ENCODE data around the gene CNPY1.

CNPY1 gene

GRCh38 chr7:155452505-155453295, 93.7 kb downstream of the CNPY1 start:
- DNase-seq, result no peak

GRCh38 chr7:155451840-155452239, 94.5 kb downstream of the CNPY1 start:
- no peak for DNase-seq
